ENCODE results near the gene GPR135. TPM values are rescaled to one million over a fixed set of nuclear protein-coding genes. Genes with fewer than 3 reads are reported as not detected.

The GPR135 gene
- total RNA-seq, 4 donors from 2014 or later, result 2.8 to 8.8 (median 6.0) TPM

DNA sequence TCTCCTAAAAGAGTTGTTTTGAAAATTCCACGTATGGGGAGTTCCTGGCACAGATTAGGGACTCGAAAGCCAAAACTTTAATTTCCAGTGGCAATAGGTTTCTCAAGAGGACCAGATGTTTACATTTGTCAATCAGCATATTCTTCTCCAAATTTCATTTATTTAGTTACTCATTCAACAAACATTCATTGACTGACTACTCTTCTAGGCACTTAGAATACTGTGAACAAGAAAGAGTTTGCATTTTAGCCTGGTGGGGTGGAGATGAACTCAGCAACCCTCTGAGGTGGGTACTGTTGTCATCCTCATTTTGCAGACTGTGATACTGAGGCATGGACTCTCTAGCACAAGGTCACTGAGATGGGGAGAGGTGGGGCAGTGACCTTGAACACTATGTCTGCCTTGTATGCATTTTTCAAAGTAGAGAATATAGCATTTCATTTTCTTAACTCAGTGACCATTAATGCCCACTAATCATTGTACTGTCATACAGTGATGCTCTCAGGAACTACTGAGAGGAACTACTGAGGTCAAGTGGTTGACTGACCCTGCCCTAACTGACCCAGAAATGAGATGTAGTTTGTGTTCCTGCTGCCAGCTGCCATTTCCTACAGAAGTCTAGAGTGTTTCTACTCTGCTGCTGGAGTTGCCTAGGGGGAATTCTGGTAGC is 16.8 kb upstream of the GPR135 start:
- Histone ChIP-seq H3K4me3 (peak overlapping the region in 1 of 4 donors; percentile 68), H3K36me3 (peaks cover 0 to 3% (median 0%) of the 10 kb centered on the region in 3 donors), H3K27ac (peak overlapping the region; percentile 12 to 93 (median 27)), H3K4me1 (peaks cover 0 to 47% (median 9%) of the 10 kb centered on the region in 4 donors), H3K9me3 (no peaks in the 10 kb centered on the region), H3K27me3 (no peaks in the 10 kb centered on the region)
- TF ChIP-seq, protein P1, sequence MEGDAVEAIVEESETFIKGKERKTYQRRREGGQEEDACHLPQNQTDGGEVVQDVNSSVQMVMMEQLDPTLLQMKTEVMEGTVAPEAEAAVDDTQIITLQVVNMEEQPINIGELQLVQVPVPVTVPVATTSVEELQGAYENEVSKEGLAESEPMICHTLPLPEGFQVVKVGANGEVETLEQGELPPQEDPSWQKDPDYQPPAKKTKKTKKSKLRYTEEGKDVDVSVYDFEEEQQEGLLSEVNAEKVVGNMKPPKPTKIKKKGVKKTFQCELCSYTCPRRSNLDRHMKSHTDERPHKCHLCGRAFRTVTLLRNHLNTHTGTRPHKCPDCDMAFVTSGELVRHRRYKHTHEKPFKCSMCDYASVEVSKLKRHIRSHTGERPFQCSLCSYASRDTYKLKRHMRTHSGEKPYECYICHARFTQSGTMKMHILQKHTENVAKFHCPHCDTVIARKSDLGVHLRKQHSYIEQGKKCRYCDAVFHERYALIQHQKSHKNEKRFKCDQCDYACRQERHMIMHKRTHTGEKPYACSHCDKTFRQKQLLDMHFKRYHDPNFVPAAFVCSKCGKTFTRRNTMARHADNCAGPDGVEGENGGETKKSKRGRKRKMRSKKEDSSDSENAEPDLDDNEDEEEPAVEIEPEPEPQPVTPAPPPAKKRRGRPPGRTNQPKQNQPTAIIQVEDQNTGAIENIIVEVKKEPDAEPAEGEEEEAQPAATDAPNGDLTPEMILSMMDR (IDR thresholded peaks at IDR 0.05), result no peak
- no peak for TF ChIP-seq POLR2A (IDR thresholded peaks at IDR 0.05)
- no peak for DNase-seq

- Histone ChIP-seq H3K9me3 (no peaks in the 10 kb centered on the region), H3K36me3 (peaks cover 0 to 3% (median 0%) of the 10 kb centered on the region in 3 donors), H3K4me1 (peaks cover 0 to 41% (median 9%) of the 10 kb centered on the region in 4 donors), H3K27me3 (no peaks in the 10 kb centered on the region), H3K27ac (no peak overlapping the region), H3K4me3 (no peak overlapping the region)
- DNase-seq, result no peak
- no peak for TF ChIP-seq POLR2A (IDR thresholded peaks at IDR 0.05)
- TF ChIP-seq, protein P1 (IDR thresholded peaks at IDR 0.05), result no peak
Observed at GRCh38 chr14:59481407-59481806, 16.2 kb upstream of the GPR135 start.

- H3K4me1 ChIP-seq, result peaks cover 0 to 29% (median 5%) of the 10 kb centered on the region in 4 donors
- H3K9me3 ChIP-seq, result no peaks in the 10 kb centered on the region
- TF ChIP-seq POLR2A (IDR thresholded peaks at IDR 0.05), result no peak
- H3K4me3 ChIP-seq, result no peak overlapping the region
- H3K27ac ChIP-seq, result no peak overlapping the region
- peaks cover 0 to 11% (median 0%) of the 10 kb centered on the region in 3 donors for H3K36me3 ChIP-seq
- no peak for DNase-seq
- no peaks in the 10 kb centered on the region for H3K27me3 ChIP-seq
Observed at GRCh38 chr14:59480166-59480565, 15.0 kb upstream of the GPR135 start.

DNA sequence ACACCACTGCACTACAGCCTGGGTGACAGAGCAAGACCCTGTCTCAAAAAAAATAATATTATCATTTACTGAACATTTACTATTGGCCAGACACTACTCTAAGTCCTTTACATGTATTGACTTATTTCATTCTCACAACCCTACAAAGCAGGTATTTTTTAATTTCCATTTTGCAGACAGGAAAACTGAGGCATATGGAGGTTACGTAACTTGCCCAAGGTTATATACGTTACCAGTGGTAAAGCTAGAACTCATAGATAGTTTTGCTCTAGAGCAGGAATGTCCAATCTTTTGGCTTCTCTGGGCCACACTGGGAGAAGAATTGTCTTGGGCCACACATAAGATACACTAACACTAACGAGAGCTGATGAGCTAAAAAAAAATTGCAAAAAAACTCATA is 13.4 kb upstream of the GPR135 start:
- Histone ChIP-seq H3K36me3 (peaks cover 0 to 28% (median 0%) of the 10 kb centered on the region in 3 donors), H3K27ac (no peak overlapping the region), H3K9me3 (no peaks in the 10 kb centered on the region), H3K27me3 (no peaks in the 10 kb centered on the region), H3K4me3 (no peak overlapping the region), H3K4me1 (peaks cover 0 to 28% (median 5%) of the 10 kb centered on the region in 4 donors)
- no peak for TF ChIP-seq POLR2A (IDR thresholded peaks at IDR 0.05)
- TF ChIP-seq, protein P1 (IDR thresholded peaks at IDR 0.05), result no peak
- no peak for DNase-seq

GRCh38 chr14:59475709-59476108 is 10.5 kb upstream of the GPR135 start:
- Histone ChIP-seq H3K27me3 (no peaks in the 10 kb centered on the region), H3K4me1 (peaks cover 0 to 4% (median 0%) of the 10 kb centered on the region in 4 donors), H3K9me3 (no peaks in the 10 kb centered on the region), H3K4me3 (no peak overlapping the region), H3K36me3 (peaks cover 0 to 43% (median 3%) of the 10 kb centered on the region in 3 donors), H3K27ac (no peak overlapping the region)
- TF ChIP-seq, protein P1 (IDR thresholded peaks at IDR 0.05), result no peak
- TF ChIP-seq POLR2A (IDR thresholded peaks at IDR 0.05), result no peak
- DNase-seq, result no peak

DNA sequence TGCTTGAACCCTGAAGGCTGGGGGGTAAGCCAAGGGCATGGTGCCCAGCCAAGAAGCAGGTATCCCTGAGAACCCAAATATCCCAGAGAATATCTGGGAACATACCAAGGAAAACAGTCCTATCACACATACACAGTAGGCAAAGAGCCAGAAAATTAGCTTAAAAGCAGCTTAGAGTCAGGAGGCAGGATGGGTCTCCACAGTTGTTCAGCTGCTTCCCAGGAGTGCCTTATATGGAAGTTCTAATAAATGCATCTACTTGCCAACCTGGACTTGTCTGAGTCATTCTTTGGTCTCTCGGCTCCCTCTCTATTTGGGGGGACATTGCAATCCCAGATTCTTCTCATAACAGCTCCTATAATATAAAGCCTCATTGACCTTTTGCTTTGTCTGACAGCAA is 9.0 kb upstream of the GPR135 start:
- Histone ChIP-seq H3K4me3 (no peak overlapping the region), H3K9me3 (no peaks in the 10 kb centered on the region), H3K27ac (no peak overlapping the region), H3K4me1 (no peaks in the 10 kb centered on the region), H3K36me3 (peaks cover 0 to 43% (median 3%) of the 10 kb centered on the region in 3 donors), H3K27me3 (no peaks in the 10 kb centered on the region)
- TF ChIP-seq, protein P1 (IDR thresholded peaks at IDR 0.05), result no peak
- no peak for TF ChIP-seq POLR2A (IDR thresholded peaks at IDR 0.05)
- DNase-seq, result no peak

Measured in Peyer's patch (tissue), 4 donors.